Measurements from ENCODE around the gene IARS1. TPM values are rescaled to one million over a fixed set of nuclear protein-coding genes. Genes with fewer than 3 reads are reported as not detected.

Gene IARS1
- total and polyA plus RNA-seq, 2 donors = 30.8 to 83.9 TPM

DNA sequence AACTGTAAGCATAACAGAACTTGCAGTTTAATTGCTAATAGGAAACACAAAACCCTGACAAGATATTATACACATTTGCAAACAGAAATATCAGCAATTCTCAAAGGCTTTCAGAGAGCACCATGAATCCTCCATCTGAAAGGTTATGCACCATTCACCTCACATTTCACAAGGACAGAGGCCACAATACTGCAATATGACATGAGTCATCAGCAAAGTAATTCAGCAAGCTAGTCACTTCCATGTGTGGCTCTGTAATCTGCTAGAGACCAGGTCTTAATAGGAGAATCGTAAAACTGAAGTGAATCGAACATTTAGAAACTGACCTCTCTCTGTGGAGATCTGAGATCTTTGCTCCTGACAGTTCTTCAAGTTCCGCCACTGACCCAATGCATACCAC lies 28.3 kb downstream of the IARS1 start:
- no peaks in the 10 kb centered on the region for H3K4me1 ChIP-seq (ENCODE audit: control insufficient read depth in 2 of 2, insufficient read depth in 2 of 2, low read length in 2 of 2)
- no peak overlapping the region for H3K4me3 ChIP-seq (ENCODE audit: low read length in 2 of 2)
- H3K27ac ChIP-seq (ENCODE audit: low read depth in 1 of 2, low read length in 1 of 2) = no peak overlapping the region
- H3K36me3 ChIP-seq (ENCODE audit: control insufficient read depth in 2 of 2, insufficient read depth in 2 of 2, low read length in 1 of 2) = peaks cover 45 to 89% of the 10 kb centered on the region in 2 donors
- no peaks in the 10 kb centered on the region for H3K9me3 ChIP-seq (ENCODE audit: control insufficient read depth in 2 of 2, insufficient read depth in 1 of 2, low read length in 1 of 2)
- no peak for DNase-seq (ENCODE audit: low read depth in 6 of 9, low spot score in 9 of 9)
- 100% methylated on average over 3 of the region's 3 CpGs for WGBS
- H3K27me3 ChIP-seq (ENCODE audit: control insufficient read depth in 2 of 2, insufficient read depth in 1 of 2, low read length in 1 of 2) = no peaks in the 10 kb centered on the region

DNA sequence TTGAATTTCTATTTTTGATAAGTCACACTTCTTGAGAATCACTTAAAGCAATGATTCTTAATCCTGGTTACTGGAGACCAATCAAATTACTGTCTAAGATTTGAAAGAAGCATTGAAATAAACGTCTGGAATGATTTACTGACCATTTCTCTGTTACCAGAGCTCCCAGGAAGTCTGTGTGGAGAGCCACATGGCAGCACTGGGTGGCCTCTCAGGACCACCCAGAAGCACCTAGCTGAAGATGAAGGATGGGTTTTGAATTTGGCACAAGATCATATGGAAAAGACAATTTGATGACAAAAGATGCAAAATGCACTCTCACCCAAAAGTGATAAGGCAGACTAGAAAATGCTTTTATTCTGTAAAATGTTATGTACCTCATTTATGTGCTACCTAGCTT lies 30.4 kb downstream of the IARS1 start:
- no peak overlapping the region for H3K27ac ChIP-seq (ENCODE audit: low read depth in 1 of 2, low read length in 1 of 2)
- no peaks in the 10 kb centered on the region for H3K27me3 ChIP-seq (ENCODE audit: control insufficient read depth in 2 of 2, insufficient read depth in 1 of 2, low read length in 1 of 2)
- H3K36me3 ChIP-seq (ENCODE audit: control insufficient read depth in 2 of 2, insufficient read depth in 2 of 2, low read length in 1 of 2) = peaks cover 46 to 85% of the 10 kb centered on the region in 2 donors
- H3K9me3 ChIP-seq (ENCODE audit: control insufficient read depth in 2 of 2, insufficient read depth in 1 of 2, low read length in 1 of 2) = no peaks in the 10 kb centered on the region
- no peak overlapping the region for H3K4me3 ChIP-seq (ENCODE audit: low read length in 2 of 2)
- 92% methylated on average over 1 of the region's 1 CpG for WGBS
- no peak for DNase-seq (ENCODE audit: low read depth in 6 of 9, low spot score in 9 of 9)
- no peaks in the 10 kb centered on the region for H3K4me1 ChIP-seq (ENCODE audit: control insufficient read depth in 2 of 2, insufficient read depth in 2 of 2, low read length in 2 of 2)

DNA sequence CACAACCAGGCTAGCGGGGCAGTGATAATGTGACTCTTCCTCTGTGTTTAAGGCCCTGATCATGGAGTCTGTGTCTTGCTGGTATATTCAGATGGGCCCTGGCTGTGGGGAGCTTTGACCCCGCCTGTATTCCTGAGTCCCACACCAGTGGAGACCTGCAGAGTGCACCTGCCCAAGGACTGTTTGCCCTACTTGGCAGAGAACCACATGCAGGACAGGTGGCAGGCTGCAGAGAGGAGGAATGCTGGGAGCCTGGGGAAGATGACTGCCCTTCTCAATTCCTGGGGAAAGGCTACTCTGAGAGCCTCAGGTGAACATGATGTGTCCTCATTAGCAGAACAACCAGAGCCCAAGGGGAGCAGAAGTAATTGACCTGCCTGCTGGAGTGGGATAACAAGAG lies 36.2 kb downstream of the IARS1 start:
- Histone ChIP-seq H3K36me3 (ENCODE audit: control insufficient read depth in 2 of 2, insufficient read depth in 2 of 2, low read length in 1 of 2) (peaks cover 46 to 82% of the 10 kb centered on the region in 2 donors), H3K4me3 (ENCODE audit: low read length in 2 of 2) (no peak overlapping the region), H3K9me3 (ENCODE audit: control insufficient read depth in 2 of 2, insufficient read depth in 1 of 2, low read length in 1 of 2) (no peaks in the 10 kb centered on the region), H3K27me3 (ENCODE audit: control insufficient read depth in 2 of 2, insufficient read depth in 1 of 2, low read length in 1 of 2) (no peaks in the 10 kb centered on the region), H3K4me1 (ENCODE audit: control insufficient read depth in 2 of 2, insufficient read depth in 2 of 2, low read length in 2 of 2) (no peaks in the 10 kb centered on the region), H3K27ac (ENCODE audit: low read depth in 1 of 2, low read length in 1 of 2) (no peak overlapping the region)
- no peak for DNase-seq (ENCODE audit: low read depth in 6 of 9, low spot score in 9 of 9)
- 100% methylated on average over 2 of the region's 2 CpGs for WGBS

DNA sequence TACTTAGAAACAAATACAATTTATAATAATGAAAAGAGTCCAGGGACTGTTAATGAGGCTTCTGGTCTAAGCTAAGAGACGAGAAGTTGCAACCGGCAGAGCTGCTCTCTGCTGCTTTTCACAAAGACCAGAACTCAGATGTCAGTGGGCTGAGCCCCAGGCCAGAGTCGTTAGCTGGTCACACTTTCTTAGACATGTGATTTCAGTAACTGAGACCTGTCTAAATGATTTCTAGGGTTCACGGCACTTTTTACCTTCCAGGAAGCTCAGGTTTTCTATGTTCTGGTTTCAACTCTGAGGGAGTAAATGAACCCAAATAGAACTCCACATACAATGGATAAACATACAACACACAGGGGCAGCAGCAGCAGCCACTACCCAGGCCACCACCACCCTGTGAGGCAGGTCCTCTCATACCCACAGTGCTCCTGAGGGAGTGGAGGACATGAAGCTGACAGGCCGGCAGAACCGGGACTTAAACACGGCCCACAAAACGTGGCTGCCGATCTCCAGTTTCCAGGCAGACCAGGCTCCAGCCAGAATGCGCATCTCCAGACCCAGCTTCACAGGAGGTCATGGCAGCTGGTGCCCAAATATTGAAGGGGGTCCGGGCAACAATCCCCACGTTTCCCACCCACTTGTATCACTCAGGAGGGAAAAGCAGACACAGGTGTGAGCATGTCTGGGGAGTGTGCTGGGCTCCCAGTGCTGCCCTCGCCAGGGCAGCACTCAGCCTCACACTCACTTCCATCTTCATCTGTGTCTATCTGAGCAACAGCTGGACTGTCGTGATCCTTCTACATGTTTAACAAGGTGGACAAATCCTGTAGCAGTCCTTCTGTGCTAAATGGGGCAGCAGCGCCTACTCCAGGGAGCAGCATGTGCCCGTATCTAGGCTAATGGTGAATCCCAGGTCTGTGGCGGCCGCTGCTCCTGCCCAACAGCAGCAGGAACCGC lies 38.8 kb downstream of the IARS1 start:
- DNase-seq (ENCODE audit: low read depth in 6 of 9, low spot score in 9 of 9) = no peak
- no peak overlapping the region for H3K4me3 ChIP-seq (ENCODE audit: low read length in 2 of 2)

DNA sequence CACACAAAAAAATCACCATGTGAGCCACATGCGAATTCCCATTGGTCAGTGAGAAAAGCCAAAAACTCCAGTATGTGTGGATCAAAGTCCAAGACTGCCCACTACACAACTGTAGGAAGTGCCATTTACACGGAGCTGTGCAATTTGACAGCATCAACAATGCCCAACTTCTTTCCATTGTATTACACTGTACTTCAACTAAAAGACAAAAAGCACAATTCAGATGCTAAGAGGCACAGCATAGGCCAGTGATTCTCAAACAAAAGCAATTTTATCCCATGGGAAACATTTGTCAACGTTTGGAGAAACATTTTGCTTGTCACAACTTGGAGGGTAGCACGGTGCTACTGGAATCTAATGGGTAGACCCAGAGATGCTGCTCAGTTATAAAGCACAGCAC lies 39.8 kb downstream of the IARS1 start:
- H3K4me3 ChIP-seq (ENCODE audit: low read length in 2 of 2) = no peak overlapping the region
- no peaks in the 10 kb centered on the region for H3K27me3 ChIP-seq (ENCODE audit: control insufficient read depth in 2 of 2, insufficient read depth in 1 of 2, low read length in 1 of 2)
- H3K4me1 ChIP-seq (ENCODE audit: control insufficient read depth in 2 of 2, insufficient read depth in 2 of 2, low read length in 2 of 2) = no peaks in the 10 kb centered on the region
- WGBS = 94% methylated on average over 4 of the region's 4 CpGs
- peaks cover 51 to 86% of the 10 kb centered on the region in 2 donors for H3K36me3 ChIP-seq (ENCODE audit: control insufficient read depth in 2 of 2, insufficient read depth in 2 of 2, low read length in 1 of 2)
- no peaks in the 10 kb centered on the region for H3K9me3 ChIP-seq (ENCODE audit: control insufficient read depth in 2 of 2, insufficient read depth in 1 of 2, low read length in 1 of 2)
- DNase-seq (ENCODE audit: low read depth in 6 of 9, low spot score in 9 of 9) = no peak
- no peak overlapping the region for H3K27ac ChIP-seq (ENCODE audit: low read depth in 1 of 2, low read length in 1 of 2)

More for the DNA sequence above, 38.8 kb downstream of the IARS1 start:
- peak overlapping the region in 1 of 2 donors; percentile 20 for H3K27ac ChIP-seq (ENCODE audit: low read depth in 1 of 2, low read length in 1 of 2)
- no peaks in the 10 kb centered on the region for H3K27me3 ChIP-seq (ENCODE audit: control insufficient read depth in 2 of 2, insufficient read depth in 1 of 2, low read length in 1 of 2)
- no peaks in the 10 kb centered on the region for H3K4me1 ChIP-seq (ENCODE audit: control insufficient read depth in 2 of 2, insufficient read depth in 2 of 2, low read length in 2 of 2)
- WGBS = 92% methylated on average over 19 of the region's 19 CpGs
- H3K9me3 ChIP-seq (ENCODE audit: control insufficient read depth in 2 of 2, insufficient read depth in 1 of 2, low read length in 1 of 2) = no peaks in the 10 kb centered on the region
- peaks cover 56 to 87% of the 10 kb centered on the region in 2 donors for H3K36me3 ChIP-seq (ENCODE audit: control insufficient read depth in 2 of 2, insufficient read depth in 2 of 2, low read length in 1 of 2)

DNA sequence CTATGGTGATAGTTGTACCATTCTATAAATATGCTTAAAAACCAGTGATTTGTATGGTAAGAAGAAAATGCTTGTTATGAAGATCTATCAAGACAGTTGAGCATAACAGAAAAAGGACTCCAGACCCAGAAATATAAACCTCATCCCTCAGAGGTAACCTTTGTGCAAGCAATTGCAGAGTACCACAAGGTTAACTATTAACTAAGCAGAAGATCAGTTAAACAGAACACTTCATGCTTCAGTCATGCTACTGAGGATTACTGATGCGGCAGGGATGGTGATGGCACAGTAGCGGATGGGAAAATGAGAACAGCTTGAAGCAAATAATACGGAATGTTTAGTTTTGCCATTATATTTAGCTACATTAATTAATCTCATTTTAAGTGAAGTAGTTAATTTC lies 45.5 kb downstream of the IARS1 start:
- Histone ChIP-seq H3K4me1 (ENCODE audit: control insufficient read depth in 2 of 2, insufficient read depth in 2 of 2, low read length in 2 of 2) (no peaks in the 10 kb centered on the region), H3K27ac (ENCODE audit: low read depth in 1 of 2, low read length in 1 of 2) (no peak overlapping the region), H3K27me3 (ENCODE audit: control insufficient read depth in 2 of 2, insufficient read depth in 1 of 2, low read length in 1 of 2) (no peaks in the 10 kb centered on the region), H3K4me3 (ENCODE audit: low read length in 2 of 2) (no peak overlapping the region), H3K9me3 (ENCODE audit: control insufficient read depth in 2 of 2, insufficient read depth in 1 of 2, low read length in 1 of 2) (no peaks in the 10 kb centered on the region), H3K36me3 (ENCODE audit: control insufficient read depth in 2 of 2, insufficient read depth in 2 of 2, low read length in 1 of 2) (peaks cover 62 to 91% of the 10 kb centered on the region in 2 donors)
- DNase-seq (ENCODE audit: low read depth in 6 of 9, low spot score in 9 of 9) = no peak
- WGBS = 98% methylated on average over 3 of the region's 3 CpGs

DNA sequence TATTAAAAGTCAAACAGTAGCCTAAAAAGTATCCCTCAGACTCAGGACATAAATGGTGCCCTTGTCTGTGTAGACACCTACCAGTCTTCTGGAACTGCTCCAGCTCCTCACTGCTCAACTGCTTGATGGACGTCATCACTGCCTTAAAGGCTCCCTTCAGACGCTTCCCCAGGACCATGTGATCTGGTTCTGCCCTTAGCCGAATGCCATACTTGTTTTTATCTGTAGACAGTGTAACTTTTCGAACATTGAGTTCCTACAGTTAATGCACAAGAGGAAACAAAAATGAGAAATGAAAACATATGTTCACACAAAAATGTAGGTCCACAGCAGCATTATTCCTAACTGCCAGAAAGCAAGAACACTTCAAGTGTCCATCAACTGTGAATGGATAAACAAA lies 46.2 kb downstream of the IARS1 start:
- no peaks in the 10 kb centered on the region for H3K27me3 ChIP-seq (ENCODE audit: control insufficient read depth in 2 of 2, insufficient read depth in 1 of 2, low read length in 1 of 2)
- no peak for DNase-seq (ENCODE audit: low read depth in 6 of 9, low spot score in 9 of 9)
- no peaks in the 10 kb centered on the region for H3K9me3 ChIP-seq (ENCODE audit: control insufficient read depth in 2 of 2, insufficient read depth in 1 of 2, low read length in 1 of 2)
- WGBS = 98% methylated on average over 4 of the region's 4 CpGs
- H3K36me3 ChIP-seq (ENCODE audit: control insufficient read depth in 2 of 2, insufficient read depth in 2 of 2, low read length in 1 of 2) = peaks cover 68 to 91% of the 10 kb centered on the region in 2 donors
- no peaks in the 10 kb centered on the region for H3K4me1 ChIP-seq (ENCODE audit: control insufficient read depth in 2 of 2, insufficient read depth in 2 of 2, low read length in 2 of 2)
- H3K4me3 ChIP-seq (ENCODE audit: low read length in 2 of 2) = no peak overlapping the region
- no peak overlapping the region for H3K27ac ChIP-seq (ENCODE audit: low read depth in 1 of 2, low read length in 1 of 2)

DNA sequence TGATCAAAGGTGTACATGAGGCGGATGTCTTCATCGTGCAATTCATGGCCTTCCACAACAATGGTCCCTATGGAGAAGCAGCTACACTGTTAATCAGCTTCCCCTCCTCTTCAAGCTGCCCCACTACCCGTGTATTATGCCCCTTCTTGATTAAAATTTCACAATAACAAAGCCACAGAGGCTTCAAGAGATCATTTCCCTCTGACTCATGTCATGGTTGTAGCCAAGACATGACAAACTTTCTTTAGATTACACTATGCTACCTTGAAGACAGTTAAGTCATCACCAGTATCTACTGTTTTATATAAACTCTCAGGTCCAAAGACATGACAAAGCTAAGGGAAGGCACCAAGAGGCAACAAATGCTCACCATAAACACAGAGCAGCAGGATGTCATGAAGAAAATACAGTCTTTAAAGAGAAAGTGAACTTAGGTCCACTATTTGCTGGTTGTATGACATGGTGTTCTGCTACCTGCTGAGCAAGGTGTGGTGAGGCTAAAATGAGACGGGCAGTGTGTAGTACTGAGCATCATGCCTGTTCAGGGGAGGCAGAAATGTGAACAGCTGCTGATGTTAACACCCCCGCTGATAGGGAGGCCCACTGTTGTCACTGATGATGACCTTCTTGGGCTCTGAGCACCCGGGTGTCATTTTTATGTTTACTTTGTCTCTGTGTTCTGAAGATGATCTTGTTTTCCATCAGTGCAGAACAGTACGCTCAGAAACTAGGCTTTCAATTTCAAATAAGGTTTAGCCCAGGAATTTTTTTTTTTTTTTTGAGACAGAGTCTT lies 48.3 kb downstream of the IARS1 start:
- Histone ChIP-seq H3K27ac (ENCODE audit: low read depth in 1 of 2, low read length in 1 of 2) (no peak overlapping the region), H3K9me3 (ENCODE audit: control insufficient read depth in 2 of 2, insufficient read depth in 1 of 2, low read length in 1 of 2) (no peaks in the 10 kb centered on the region), H3K27me3 (ENCODE audit: control insufficient read depth in 2 of 2, insufficient read depth in 1 of 2, low read length in 1 of 2) (no peaks in the 10 kb centered on the region), H3K4me1 (ENCODE audit: control insufficient read depth in 2 of 2, insufficient read depth in 2 of 2, low read length in 2 of 2) (no peaks in the 10 kb centered on the region), H3K4me3 (ENCODE audit: low read length in 2 of 2) (no peak overlapping the region), H3K36me3 (ENCODE audit: control insufficient read depth in 2 of 2, insufficient read depth in 2 of 2, low read length in 1 of 2) (peaks cover 63 to 91% of the 10 kb centered on the region in 2 donors)
- WGBS = 97% methylated on average over 7 of the region's 7 CpGs
- DNase-seq (ENCODE audit: low read depth in 6 of 9, low spot score in 9 of 9) = no peak

Data from thymus (tissue), 11 donors.